Smooth muscle cell (in vitro differentiated cells): Measurements from ENCODE around the gene IFIT3. TPM values are rescaled to one million over a fixed set of nuclear protein-coding genes. Genes with fewer than 3 reads are reported as not detected.
A peak's percentile ranks its signal among the peaks of the same experiment; 100 is the strongest.

Experiments used
- DNase-seq: peaks from one replicate; lab custom pipeline; 2025; ENCODE audit not compliant: unreplicated experiment; lab: John Stamatoyannopoulos, UW
- H2AFZ ChIP-seq: fragments of 200-600 bp; sonication (generic); 2 replicates; pipeline ENCODE4 v1.6.0; 2016; ENCODE audit warnings: antibody characterized with exemption, low read depth, mild to moderate bottlenecking
- H3F3A ChIP-seq: fragments of 200-600 bp; sonication (generic); 2 replicates; pipeline ENCODE4 v1.6.0; 2017; ENCODE audit warnings: antibody characterized with exemption, low read depth
- H3K27ac ChIP-seq: fragments of 200-600 bp; sonication (generic); 2 replicates; pipeline ENCODE4 v1.5.1; 2016; ENCODE audit warnings: low read depth, mild to moderate bottlenecking
- H3K27me3 ChIP-seq: fragments of 200-600 bp; sonication (generic); 2 replicates; pipeline ENCODE4 v1.6.1; 2016; ENCODE audit warnings: low read depth, mild to moderate bottlenecking
- H3K36me3 ChIP-seq: fragments of 200-600 bp; sonication (generic); 2 replicates; pipeline ENCODE4 v1.5.1; 2016; ENCODE audit warnings: low read depth
- H3K4me1 ChIP-seq: fragments of 200-600 bp; sonication (generic); 2 replicates; pipeline ENCODE4 v1.5.1; 2016; ENCODE audit warnings: low read depth
- H3K4me2 ChIP-seq: fragments of 200-600 bp; sonication (generic); 2 replicates; pipeline ENCODE4 v1.6.0; 2016; ENCODE audit warnings: mild to moderate bottlenecking
- H3K4me3 ChIP-seq: fragments of 200-600 bp; sonication (generic); 2 replicates; pipeline ENCODE4 v1.5.1; 2016; ENCODE audit warnings: mild to moderate bottlenecking
- H3K79me2 ChIP-seq: fragments of 200-600 bp; sonication (generic); 2 replicates; pipeline ENCODE4 v1.6.0; 2016; ENCODE audit warnings: low read depth, mild to moderate bottlenecking
- H3K9ac ChIP-seq: fragments of 200-600 bp; sonication (generic); 2 replicates; pipeline ENCODE4 v1.6.0; 2016; ENCODE audit warnings: low read depth
- H3K9me3 ChIP-seq: fragments of 200-600 bp; sonication (generic); replicated peaks from 2 replicates; pipeline ENCODE4 v1.5.1; 2016; ENCODE audit warnings: low read depth
- H4K20me1 ChIP-seq: fragments of 200-600 bp; sonication (generic); 2 replicates; pipeline ENCODE4 v1.6.0; 2016; ENCODE audit warnings: low read depth
- CTCF ChIP-seq: fragments of 200-600 bp; sonication (generic); IDR thresholded peaks from 2 replicates; pipeline ENCODE4 v1.5.1; 2017; ENCODE audit warnings: borderline replicate concordance, mild to moderate bottlenecking, antibody characterized with exemption; ENCODE audit not compliant: insufficient read depth, poor library complexity, severe bottlenecking
- WGBS: methylation state at CpG from one replicate; pipeline ENCODE4 v1.1.7; 2016; ENCODE audit warnings: low lambda C conversion rate; 5-methylcytosine and 5-hydroxymethylcytosine counted together
- polyA plus RNA-seq: library from polyadenylated mRNA; unstranded; fragments of >200 nt; fragmentation: Nextera tagmentation; extraction: Ambion mirVana; gene quantifications from 2 replicates; pipeline ENCODE4 v1.2.1, GENCODE V29; 2016
- total RNA-seq: library from RNA; depleted of rRNA; stranded (reverse); fragments of >200 nt; gene quantifications from 2 replicates; pipeline ENCODE4 v1.2.3, GENCODE V29; 2014

Gene IFIT3
- total and polyA plus RNA-seq, 2 experiments from 2014 or later: 2.1 to 4.6 TPM

GRCh38 chr10:89371079-89371478, 43.3 kb downstream of the IFIT3 start:
- Histone ChIP-seq H3K9me3 (no peaks in the 10 kb centered on the region), H3K9ac (no peak overlapping the region)

GRCh38 chr10:89371987-89372386, 44.2 kb downstream of the IFIT3 start:
- Histone ChIP-seq H3K27me3 (no peaks in the 10 kb centered on the region), H3K4me1 (peaks cover 7% of the 10 kb centered on the region), H4K20me1 (no peaks in the 10 kb centered on the region), H3K4me2 (no peak overlapping the region), H3F3A (no peaks in the 10 kb centered on the region), H3K36me3 (no peaks in the 10 kb centered on the region), H3K4me3 (no peak overlapping the region), H3K27ac (no peak overlapping the region), H3K79me2 (no peaks in the 10 kb centered on the region), H3K9me3 (no peaks in the 10 kb centered on the region), H3K9ac (no peak overlapping the region), H2AFZ (no peak overlapping the region)
- no peak for TF ChIP-seq CTCF
- WGBS: 72% methylated on average over 3 of the region's 3 CpGs
- no peak for DNase-seq

More at GRCh38 chr10:89371079-89371478, 43.3 kb downstream of the IFIT3 start:
- DNase-seq: no peak
- H2AFZ ChIP-seq: no peak overlapping the region
- no peak overlapping the region for H3K4me2 ChIP-seq
- peaks cover 7% of the 10 kb centered on the region for H3K4me1 ChIP-seq
- no peaks in the 10 kb centered on the region for H3K79me2 ChIP-seq
- H3K4me3 ChIP-seq: no peak overlapping the region
- H3K27me3 ChIP-seq: no peaks in the 10 kb centered on the region
- TF ChIP-seq CTCF: no peak
- H4K20me1 ChIP-seq: no peaks in the 10 kb centered on the region
- no peaks in the 10 kb centered on the region for H3K36me3 ChIP-seq
- H3K27ac ChIP-seq: no peak overlapping the region
- no peaks in the 10 kb centered on the region for H3F3A ChIP-seq

GRCh38 chr10:89373916-89374711, 46.3 kb downstream of the IFIT3 start:
- no peaks in the 10 kb centered on the region for H3K27me3 ChIP-seq
- no peak overlapping the region for H3K4me3 ChIP-seq
- no peaks in the 10 kb centered on the region for H3K9me3 ChIP-seq
- H3K36me3 ChIP-seq: no peaks in the 10 kb centered on the region
- H3K79me2 ChIP-seq: no peaks in the 10 kb centered on the region
- H3K27ac ChIP-seq: peak overlapping the region; percentile 0
- H3K9ac ChIP-seq: no peak overlapping the region
- H4K20me1 ChIP-seq: no peaks in the 10 kb centered on the region
- no peaks in the 10 kb centered on the region for H3F3A ChIP-seq
- peaks cover 3% of the 10 kb centered on the region for H3K4me1 ChIP-seq
- 42% methylated on average over 3 of the region's 3 CpGs for WGBS
- no peak for TF ChIP-seq CTCF
- H2AFZ ChIP-seq: peak overlapping the region; percentile 2
- peak overlapping the region; percentile 4 for H3K4me2 ChIP-seq
- no peak for DNase-seq

GRCh38 chr10:89374713-89375141, 46.9 kb downstream of the IFIT3 start:
- Histone ChIP-seq H3F3A (no peaks in the 10 kb centered on the region), H3K27me3 (no peaks in the 10 kb centered on the region), H3K4me1 (no peaks in the 10 kb centered on the region), H3K9me3 (no peaks in the 10 kb centered on the region), H3K27ac (peak overlapping the region; percentile 0), H4K20me1 (no peaks in the 10 kb centered on the region), H3K4me2 (no peak overlapping the region), H3K9ac (no peak overlapping the region), H2AFZ (no peak overlapping the region), H3K79me2 (no peaks in the 10 kb centered on the region), H3K4me3 (no peak overlapping the region), H3K36me3 (no peaks in the 10 kb centered on the region)
- no peak for DNase-seq
- no peak for TF ChIP-seq CTCF
